HTR-8/SVneo (cell line): Measurements from ENCODE around the gene POFUT2.

Source experiments
- DNase-seq: peaks from one replicate; pipeline ENCODE4 v3.0.0; 2011; ENCODE audit warnings: low spot score, mixed read lengths; ENCODE audit not compliant: insufficient read length
- FAIRE-seq: peaks from 2 replicates; lab custom pipeline; 2011; peaks lifted over from hg19 to GRCh38; lab: Jason Lieb, UNC

Gene POFUT2

GRCh38 chr21:45286671-45287437 lies 841 bp downstream of the POFUT2 start:
- FAIRE-seq (no peak), DNase-seq (no peak)

GRCh38 chr21:45285266-45285931 lies 2.3 kb downstream of the POFUT2 start:
- FAIRE-seq (no peak), DNase-seq (no peak)

GRCh38 chr21:45284456-45284741 lies 3.3 kb downstream of the POFUT2 start:
- DNase-seq (no peak), FAIRE-seq (no peak)

- FAIRE-seq (no peak), DNase-seq (no peak)
Measured at GRCh38 chr21:45283611-45284455, 3.9 kb downstream of the POFUT2 start.

GRCh38 chr21:45283035-45283610 lies 4.6 kb downstream of the POFUT2 start:
- FAIRE-seq = no peak
- DNase-seq = no peak

- DNase-seq = no peak
- FAIRE-seq = no peak
Measured at GRCh38 chr21:45282283-45283034, 5.2 kb downstream of the POFUT2 start.

GRCh38 chr21:45281411-45282282 lies 6.0 kb downstream of the POFUT2 start:
- no peak for FAIRE-seq
- DNase-seq = no peak

- DNase-seq (no peak), FAIRE-seq (no peak)
Measured at GRCh38 chr21:45280969-45281368, 6.7 kb downstream of the POFUT2 start.

- no peak for FAIRE-seq
- no peak for DNase-seq
Measured at GRCh38 chr21:45280178-45280821, 7.4 kb downstream of the POFUT2 start.

GRCh38 chr21:45279446-45280177 lies 8.1 kb downstream of the POFUT2 start:
- FAIRE-seq (no peak), DNase-seq (no peak)

GRCh38 chr21:45278156-45278911 lies 9.4 kb downstream of the POFUT2 start:
- FAIRE-seq (no peak), DNase-seq (no peak)

- DNase-seq (no peak), FAIRE-seq (no peak)
Measured at GRCh38 chr21:45277101-45278045, 10.3 kb downstream of the POFUT2 start.

GRCh38 chr21:45276596-45276995 lies 11.1 kb downstream of the POFUT2 start:
- no peak for FAIRE-seq
- DNase-seq = no peak

- DNase-seq = no peak
Measured at GRCh38 chr21:45270306-45270821, 17.3 kb downstream of the POFUT2 start.

GRCh38 chr21:45269861-45270260 lies 17.8 kb downstream of the POFUT2 start:
- FAIRE-seq (no peak), DNase-seq (no peak)

More at GRCh38 chr21:45270306-45270821, 17.3 kb downstream of the POFUT2 start:
- no peak for FAIRE-seq

GRCh38 chr21:45267390-45267760 lies 20.3 kb downstream of the POFUT2 start:
- DNase-seq (no peak), FAIRE-seq (no peak)
